Naive B cell (primary cell): ENCODE results near the gene NCKIPSD. TPM values are rescaled to one million over a fixed set of nuclear protein-coding genes. Genes with fewer than 3 reads are reported as not detected.

ENCODE experiments used
- ATAC-seq, 2 donors: fragments of 150-1000 bp; cut with Tn5 transposase; 2 replicates each; pipeline ENCODE4 v1.10.0; 2021; ENCODE audit warnings: low read depth in 2 of 2, mild to moderate bottlenecking in 2 of 2, moderate library complexity in 2 of 2
- DNase-seq: peaks from one replicate; pipeline ENCODE4 v3.0.0; 2022
- H3K27ac Mint-ChIP-seq, 6 donors: one replicate each; pipeline ENCODE4 v1.8.0; 2020 to 2022; ENCODE audit warnings: mild to moderate bottlenecking in 6 of 6, mixed read lengths in 6 of 6, moderate library complexity in 5 of 6, inconsistent platforms in 2 of 6
- H3K27me3 Mint-ChIP-seq, 3 donors: one replicate each; pipeline ENCODE4 v1.8.0; 2021 to 2022; ENCODE audit warnings: mixed read lengths in 3 of 3, mild to moderate bottlenecking in 1 of 3
- H3K36me3 Mint-ChIP-seq, 2 donors: one replicate each; pipeline ENCODE4 v1.8.0; 2020 to 2022; ENCODE audit warnings: mixed read lengths in 2 of 2, inconsistent platforms in 1 of 2, mild to moderate bottlenecking in 1 of 2
- H3K4me1 Mint-ChIP-seq, 3 donors: one replicate each; pipeline ENCODE4 v1.8.0; 2020 to 2022; ENCODE audit warnings: mixed read lengths in 3 of 3, inconsistent platforms in 1 of 3, mild to moderate bottlenecking in 1 of 3, moderate library complexity in 1 of 3
- H3K4me3 Mint-ChIP-seq, 8 donors: one replicate each; pipeline ENCODE4 v1.8.0; 2020 to 2022; ENCODE audit warnings: mild to moderate bottlenecking in 8 of 8, mixed read lengths in 8 of 8, moderate library complexity in 8 of 8, inconsistent platforms in 2 of 8
- H3K9me3 Mint-ChIP-seq, 7 donors: one replicate each; pipeline ENCODE4 v1.8.0; 2020 to 2022; ENCODE audit warnings: mixed read lengths in 7 of 7, mild to moderate bottlenecking in 5 of 7, inconsistent platforms in 2 of 7, moderate library complexity in 1 of 7
- polyA plus RNA-seq, 6 donors: library from polyadenylated mRNA; unstranded; fragments of 300-500 nt; fragmentation: Illumina TruSeq; gene quantifications; one replicate each; pipeline ENCODE4 v1.2.3, GENCODE V29; 2021; ENCODE audit warnings: low read depth in 6 of 6

The NCKIPSD gene
- polyA plus RNA-seq, 6 donors from 2014 or later, result 3.3 to 11.2 (median 4.9) TPM

- no peak overlapping the region for H3K4me3 Mint-ChIP-seq
- H3K36me3 Mint-ChIP-seq, result no peaks in the 10 kb centered on the region
- no peaks in the 10 kb centered on the region for H3K9me3 Mint-ChIP-seq
- DNase-seq (no peak), ATAC-seq (no peak)
- H3K4me1 Mint-ChIP-seq, result peaks cover 0 to 10% (median 0%) of the 10 kb centered on the region in 3 donors
- no peak overlapping the region for H3K27ac Mint-ChIP-seq
- H3K27me3 Mint-ChIP-seq, result peaks cover 0 to 18% (median 14%) of the 10 kb centered on the region in 3 donors
Measured at GRCh38 chr3:48644898-48645760, 40.6 kb downstream of the NCKIPSD start.

GRCh38 chr3:48642605-48643004 lies 43.1 kb downstream of the NCKIPSD start:
- H3K4me1 Mint-ChIP-seq, result peaks cover 0 to 13% (median 4%) of the 10 kb centered on the region in 3 donors
- ATAC-seq (no peak), DNase-seq (no peak)
- H3K27ac Mint-ChIP-seq, result peak overlapping the region in 1 of 6 donors; percentile 44
- peaks cover 0 to 32% (median 29%) of the 10 kb centered on the region in 3 donors for H3K27me3 Mint-ChIP-seq
- H3K4me3 Mint-ChIP-seq, result no peak overlapping the region
- H3K9me3 Mint-ChIP-seq, result no peaks in the 10 kb centered on the region
- H3K36me3 Mint-ChIP-seq, result no peaks in the 10 kb centered on the region

GRCh38 chr3:48641396-48641795 lies 44.3 kb downstream of the NCKIPSD start:
- Mint-ChIP-seq H3K27me3 (peaks cover 0 to 32% (median 29%) of the 10 kb centered on the region in 3 donors), H3K9me3 (no peaks in the 10 kb centered on the region), H3K4me1 (peaks cover 4 to 10% (median 5%) of the 10 kb centered on the region in 3 donors), H3K36me3 (no peaks in the 10 kb centered on the region), H3K27ac (no peak overlapping the region), H3K4me3 (no peak overlapping the region)
- DNase-seq, result no peak
- ATAC-seq, result no peak

- Mint-ChIP-seq H3K27me3 (peaks cover 0 to 32% (median 29%) of the 10 kb centered on the region in 3 donors), H3K4me3 (no peak overlapping the region), H3K9me3 (no peaks in the 10 kb centered on the region), H3K4me1 (peaks cover 12 to 14% (median 14%) of the 10 kb centered on the region in 3 donors), H3K27ac (peak overlapping the region in 1 of 6 donors; percentile 20), H3K36me3 (no peaks in the 10 kb centered on the region)
- no peak for DNase-seq
- no peak for ATAC-seq
Measured at GRCh38 chr3:48639944-48640606, 45.6 kb downstream of the NCKIPSD start.

- ATAC-seq, result no peak
- Mint-ChIP-seq H3K27ac (no peak overlapping the region), H3K4me1 (peaks cover 13 to 25% (median 23%) of the 10 kb centered on the region in 3 donors), H3K36me3 (no peaks in the 10 kb centered on the region), H3K9me3 (no peaks in the 10 kb centered on the region), H3K4me3 (peak overlapping the region in 7 of 8 donors; percentile 32 to 94 (median 68)), H3K27me3 (peaks cover 0 to 28% (median 11%) of the 10 kb centered on the region in 3 donors)
- DNase-seq, result no peak
Measured at GRCh38 chr3:48637305-48637704, 48.4 kb downstream of the NCKIPSD start.

GRCh38 chr3:48636149-48636655 lies 49.5 kb downstream of the NCKIPSD start:
- H3K27ac Mint-ChIP-seq, result no peak overlapping the region
- peak overlapping the region; percentile 82 to 94 (median 89) for H3K4me3 Mint-ChIP-seq
- peaks cover 13 to 25% (median 23%) of the 10 kb centered on the region in 3 donors for H3K4me1 Mint-ChIP-seq
- ATAC-seq (no peak), DNase-seq (no peak)
- H3K27me3 Mint-ChIP-seq, result peaks cover 0 to 19% (median 11%) of the 10 kb centered on the region in 3 donors
- no peaks in the 10 kb centered on the region for H3K9me3 Mint-ChIP-seq
- H3K36me3 Mint-ChIP-seq, result no peaks in the 10 kb centered on the region

- H3K4me3 Mint-ChIP-seq, result peak within 1 kb of the TSS; percentile 82 to 94 (median 89)
- ATAC-seq (peak; percentile 90 to 95), DNase-seq (peak; percentile 81)
- H3K9me3 Mint-ChIP-seq, result no peaks in the 10 kb centered on the region
- no peaks in the 10 kb centered on the region for H3K36me3 Mint-ChIP-seq
- peak within 1 kb of the TSS in 2 of 6 donors; percentile 10 to 38 for H3K27ac Mint-ChIP-seq
- peaks cover 13 to 25% (median 23%) of the 10 kb centered on the region in 3 donors for H3K4me1 Mint-ChIP-seq
- peaks cover 0 to 19% (median 11%) of the 10 kb centered on the region in 3 donors for H3K27me3 Mint-ChIP-seq
Measured at GRCh38 chr3:48635222-48636021, 50.3 kb downstream of the NCKIPSD start, which contains the start of gene SLC26A6. SLC26A6 (minus strand) TSS chr3:48635461; CDS start chr3:48635393, 68 bp downstream.

GRCh38 chr3:48634661-48635221 lies 51.0 kb downstream of the NCKIPSD start:
- DNase-seq (peak; percentile 7), ATAC-seq (peak; percentile 22 to 45)
- Mint-ChIP-seq H3K4me1 (peaks cover 13 to 25% (median 23%) of the 10 kb centered on the region in 3 donors), H3K36me3 (no peaks in the 10 kb centered on the region), H3K27me3 (peaks cover 0 to 18% (median 11%) of the 10 kb centered on the region in 3 donors), H3K27ac (no peak overlapping the region), H3K4me3 (peak overlapping the region; percentile 82 to 94 (median 89)), H3K9me3 (no peaks in the 10 kb centered on the region)

- ATAC-seq (no peak), DNase-seq (no peak)
- Mint-ChIP-seq H3K4me3 (peak overlapping the region in 7 of 8 donors; percentile 42 to 89 (median 81)), H3K9me3 (no peaks in the 10 kb centered on the region), H3K27ac (no peak overlapping the region), H3K36me3 (no peaks in the 10 kb centered on the region), H3K4me1 (peaks cover 7 to 25% (median 23%) of the 10 kb centered on the region in 3 donors), H3K27me3 (peaks cover 0 to 8% (median 3%) of the 10 kb centered on the region in 3 donors)
Measured at GRCh38 chr3:48633743-48634142, 52.0 kb downstream of the NCKIPSD start.

- Mint-ChIP-seq H3K4me3 (peak overlapping the region in 3 of 8 donors; percentile 3 to 82 (median 42)), H3K27me3 (peaks cover 0 to 3% (median 0%) of the 10 kb centered on the region in 3 donors), H3K27ac (peak overlapping the region in 1 of 6 donors; percentile 36), H3K9me3 (no peaks in the 10 kb centered on the region), H3K36me3 (no peaks in the 10 kb centered on the region), H3K4me1 (peaks cover 7 to 24% (median 23%) of the 10 kb centered on the region in 3 donors)
- ATAC-seq (no peak), DNase-seq (no peak)
Measured at GRCh38 chr3:48633256-48633655, 52.5 kb downstream of the NCKIPSD start.

GRCh38 chr3:48631516-48632448 lies 53.9 kb downstream of the NCKIPSD start:
- Mint-ChIP-seq H3K27ac (peak overlapping the region in 1 of 6 donors; percentile 77), H3K9me3 (no peaks in the 10 kb centered on the region), H3K36me3 (no peaks in the 10 kb centered on the region), H3K4me3 (peak overlapping the region in 1 of 8 donors; percentile 12), H3K27me3 (no peaks in the 10 kb centered on the region), H3K4me1 (peaks cover 7 to 21% (median 20%) of the 10 kb centered on the region in 3 donors)
- no peak for DNase-seq
- no peak for ATAC-seq
